A673 (cell line): ENCODE measurements around the gene THAP4.

Experiments
- CTCF ChIP-seq: fragments of 300-800, 200-600 bp; sonication (generic); conservative IDR thresholded peaks from 2 replicates; pipeline ENCODE4 v1.5.1; 2017; ENCODE audit warnings: low read depth, mild to moderate bottlenecking, antibody characterized with exemption, low read length, moderate library complexity, mixed read lengths
- EZH2 ChIP-seq: fragments of 200-600 bp; sonication (generic); IDR thresholded peaks from 2 replicates; pipeline ENCODE4 v1.6.1; 2017; ENCODE audit warnings: borderline replicate concordance, low read depth, mild to moderate bottlenecking, mixed read lengths, antibody characterized with exemption, low read length; ENCODE audit not compliant: poor library complexity, severe bottlenecking

- no peak for TF ChIP-seq CTCF
- no peak for TF ChIP-seq EZH2
These were observed 17.6 kb upstream of the THAP4 start for GRCh38 chr2:241654551-241654950.
